Endothelial cell of coronary artery (primary cell): ENCODE measurements around the gene GTPBP6. TPM values are rescaled to one million over a fixed set of nuclear protein-coding genes. Genes with fewer than 3 reads are reported as not detected.

Experiments used
- total RNA-seq: library from RNA; depleted of rRNA; stranded (reverse); fragments of >200 nt; gene quantifications from 2 replicates; pipeline ENCODE4 v1.2.3, GENCODE V29; 2014

Gene GTPBP6, protein sequence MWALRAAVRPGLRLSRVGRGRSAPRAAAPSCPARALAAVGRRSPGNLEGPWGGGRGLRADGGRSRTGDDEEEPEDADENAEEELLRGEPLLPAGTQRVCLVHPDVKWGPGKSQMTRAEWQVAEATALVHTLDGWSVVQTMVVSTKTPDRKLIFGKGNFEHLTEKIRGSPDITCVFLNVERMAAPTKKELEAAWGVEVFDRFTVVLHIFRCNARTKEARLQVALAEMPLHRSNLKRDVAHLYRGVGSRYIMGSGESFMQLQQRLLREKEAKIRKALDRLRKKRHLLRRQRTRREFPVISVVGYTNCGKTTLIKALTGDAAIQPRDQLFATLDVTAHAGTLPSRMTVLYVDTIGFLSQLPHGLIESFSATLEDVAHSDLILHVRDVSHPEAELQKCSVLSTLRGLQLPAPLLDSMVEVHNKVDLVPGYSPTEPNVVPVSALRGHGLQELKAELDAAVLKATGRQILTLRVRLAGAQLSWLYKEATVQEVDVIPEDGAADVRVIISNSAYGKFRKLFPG
- total RNA-seq: 33.4 and 42.8 TPM in 2 replicates

DNA sequence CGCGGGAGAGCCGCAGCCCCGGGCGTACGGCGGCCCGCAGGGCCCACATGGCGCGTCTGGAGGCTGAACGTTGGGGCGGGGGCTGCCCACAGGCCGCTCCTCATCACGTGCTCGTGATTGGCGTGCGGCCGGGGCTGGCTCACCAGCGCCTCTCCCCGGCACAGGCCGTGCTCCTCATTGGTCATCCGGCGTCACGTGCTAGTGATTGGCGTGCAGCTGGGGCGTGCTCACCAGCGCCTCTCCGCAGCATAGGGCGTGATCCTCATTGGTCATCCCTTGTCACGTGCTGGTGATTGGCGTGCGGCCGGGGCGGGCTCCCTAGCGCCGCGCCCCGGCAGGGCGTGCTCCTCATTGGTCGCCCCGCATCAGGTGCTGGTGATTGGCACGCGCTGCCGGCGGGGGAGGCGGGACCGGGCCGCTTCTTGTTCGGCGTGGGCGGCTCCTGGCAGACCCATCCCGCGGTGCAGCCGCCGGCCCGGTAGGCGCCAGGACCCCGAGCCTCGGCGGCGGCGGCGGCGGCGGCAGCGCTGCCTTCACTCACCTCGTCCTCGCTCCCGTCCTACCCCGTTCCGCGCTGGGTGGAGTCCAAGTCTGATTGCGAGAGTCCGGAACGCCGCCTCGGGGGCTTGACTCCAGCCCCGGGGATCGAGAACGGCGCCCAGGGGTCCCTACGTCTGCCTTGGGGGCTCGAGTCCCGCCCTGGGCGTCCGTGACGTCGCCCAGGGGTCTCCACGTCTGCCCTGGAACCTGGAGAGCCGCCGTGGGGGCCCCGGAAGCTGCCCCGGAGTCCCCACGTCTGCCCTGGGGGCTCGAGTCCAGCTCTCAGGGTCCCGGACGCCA, at the start of gene GTPBP6:
TSS of gene GTPBP6 (minus strand) at position 58 of the 840 bp plus-strand sequence. CDS start at position 49, 9 bp downstream.

DNA sequence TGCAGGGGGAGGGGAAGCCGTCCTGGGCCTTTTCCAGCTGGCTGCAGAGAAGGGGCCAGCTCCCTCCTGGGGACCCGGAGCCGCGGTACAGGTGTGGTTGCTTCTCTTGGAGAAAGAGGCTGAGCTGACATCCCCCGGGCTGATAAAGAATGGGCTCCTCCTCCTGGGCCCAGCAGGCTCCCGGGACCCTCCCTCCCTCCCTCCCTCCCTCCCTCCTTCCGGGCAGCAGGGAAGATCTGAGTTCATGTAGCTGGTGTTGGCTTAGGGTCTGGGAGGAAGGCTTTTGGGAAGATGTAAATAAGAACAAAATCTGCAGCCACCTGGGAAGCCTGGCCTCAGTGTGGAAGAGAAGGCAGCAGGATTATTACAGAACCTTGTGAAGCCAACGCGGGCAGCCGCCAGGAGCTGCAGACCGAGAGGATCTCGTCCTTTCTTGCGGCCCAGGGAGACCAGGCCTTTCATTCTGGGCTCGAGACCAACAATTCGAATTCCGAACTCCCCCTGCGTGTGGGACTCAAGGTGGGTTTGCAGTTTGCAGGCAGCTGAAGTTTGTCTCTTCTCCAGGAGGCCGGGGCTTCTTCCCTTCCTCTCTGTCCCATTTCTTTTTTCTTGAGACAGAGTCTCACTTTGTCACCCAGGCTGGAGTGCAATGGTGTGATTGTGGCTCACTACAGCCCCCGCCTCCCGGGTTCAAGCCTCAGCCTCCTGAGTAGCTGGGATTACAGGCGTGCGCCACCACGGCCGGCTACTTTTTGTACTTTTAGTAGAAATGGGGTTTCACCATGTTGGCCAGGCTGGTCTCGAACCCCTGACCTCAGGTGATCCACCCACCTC, 37.2 kb downstream of the GTPBP6 start, which contains the start of gene PLCXD1:
TSS of gene PLCXD1 (plus strand) at position 216 of the 834 bp plus-strand sequence. CDS start 2,807 bp downstream, outside the sequence.

Other genes starting within 250 kb of the GTPBP6 start
- 5.9 and 9.2 TPM in 2 replicates for gene PLCXD1, start 37.4 kb downstream of the GTPBP6 start, total RNA-seq
- gene PPP2R3B, start 68.1 kb upstream of the GTPBP6 start, total RNA-seq: 15.7 and 33.5 TPM in 2 replicates